ENCODE results near the gene KRTAP1-3. TPM values are rescaled to one million over a fixed set of nuclear protein-coding genes. Genes with fewer than 3 reads are reported as not detected.
"Not testable (repeated sequence)": the region's sequence is repeated elsewhere in the genome, so short reads cannot be mapped to it uniquely, and the experiment has no call there.

Gene KRTAP1-3
- total RNA-seq: not detected

GRCh38 chr17:41034346-41034935 is at the start of gene KRTAP1-3:
KRTAP1-3 (minus strand) TSS chr17:41034874; CDS start chr17:41034821, 53 bp downstream.
- H3K4me1 ChIP-seq (ENCODE audit: control insufficient read depth in 3 of 3, insufficient read depth in 3 of 3, low read length in 3 of 3); H3K9ac ChIP-seq (ENCODE audit: low read depth in 1 of 3, low read length in 3 of 3); H3K4me3 ChIP-seq (ENCODE audit: low read length in 3 of 3); H3K9me3 ChIP-seq (ENCODE audit: control insufficient read depth in 3 of 3, low read length in 3 of 3); H3K36me3 ChIP-seq (ENCODE audit: control insufficient read depth in 3 of 3, insufficient read depth in 3 of 3, low read length in 3 of 3); H3K27ac ChIP-seq (ENCODE audit: low read depth, low read length): not testable (repeated sequence)
- peaks cover 0 to 18% (median 11%) of the 10 kb centered on the region in 3 donors for H3K27me3 ChIP-seq (ENCODE audit: control insufficient read depth in 3 of 3, insufficient read depth in 3 of 3, low read length in 3 of 3)

DNA sequence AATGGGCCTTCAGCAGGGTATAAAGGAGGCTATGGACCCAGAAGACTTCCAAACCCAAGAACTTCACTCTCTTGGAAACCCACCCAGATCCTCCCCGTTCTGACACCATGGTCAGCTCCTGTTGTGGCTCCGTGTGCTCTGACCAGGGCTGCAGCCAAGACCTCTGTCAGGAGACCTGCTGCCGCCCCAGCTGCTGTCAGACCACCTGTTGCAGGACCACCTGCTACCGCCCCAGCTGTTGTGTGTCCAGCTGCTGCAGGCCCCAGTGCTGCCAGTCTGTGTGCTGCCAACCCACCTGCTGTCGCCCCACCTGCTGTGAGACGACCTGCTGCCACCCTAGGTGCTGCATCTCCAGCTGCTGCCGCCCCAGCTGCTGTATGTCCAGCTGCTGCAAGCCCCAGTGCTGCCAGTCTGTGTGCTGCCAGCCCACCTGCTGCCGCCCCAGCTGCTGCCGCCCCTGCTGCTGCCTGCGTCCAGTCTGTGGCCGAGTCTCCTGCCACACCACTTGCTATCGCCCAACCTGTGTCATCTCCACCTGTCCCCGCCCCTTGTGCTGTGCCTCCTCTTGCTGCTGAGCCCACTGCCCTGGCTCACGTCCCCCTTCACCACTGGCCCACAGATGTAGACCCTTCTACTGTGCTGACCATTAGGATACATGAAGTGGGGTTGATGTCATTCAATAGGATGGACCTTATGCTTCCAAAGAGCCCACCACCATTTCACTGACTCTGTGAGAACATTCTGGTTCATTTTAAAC is 49.6 kb upstream of the KRTAP1-3 start, which contains the start of gene KRTAP4-7:
Gene KRTAP4-7, plus strand, starts transcription at position 51 of the 757 bp plus-strand sequence. Its CDS starts 57 bp downstream, at position 108.
- not testable (repeated sequence) for H3K4me3 ChIP-seq (ENCODE audit: low read length in 3 of 3); H3K36me3 ChIP-seq (ENCODE audit: control insufficient read depth in 3 of 3, insufficient read depth in 3 of 3, low read length in 3 of 3); H3K27ac ChIP-seq (ENCODE audit: low read depth, low read length); H3K27me3 ChIP-seq (ENCODE audit: control insufficient read depth in 3 of 3, insufficient read depth in 3 of 3, low read length in 3 of 3); H3K4me1 ChIP-seq (ENCODE audit: control insufficient read depth in 3 of 3, insufficient read depth in 3 of 3, low read length in 3 of 3); H3K9ac ChIP-seq (ENCODE audit: low read depth in 1 of 3, low read length in 3 of 3); H3K9me3 ChIP-seq (ENCODE audit: control insufficient read depth in 3 of 3, low read length in 3 of 3)

DNA sequence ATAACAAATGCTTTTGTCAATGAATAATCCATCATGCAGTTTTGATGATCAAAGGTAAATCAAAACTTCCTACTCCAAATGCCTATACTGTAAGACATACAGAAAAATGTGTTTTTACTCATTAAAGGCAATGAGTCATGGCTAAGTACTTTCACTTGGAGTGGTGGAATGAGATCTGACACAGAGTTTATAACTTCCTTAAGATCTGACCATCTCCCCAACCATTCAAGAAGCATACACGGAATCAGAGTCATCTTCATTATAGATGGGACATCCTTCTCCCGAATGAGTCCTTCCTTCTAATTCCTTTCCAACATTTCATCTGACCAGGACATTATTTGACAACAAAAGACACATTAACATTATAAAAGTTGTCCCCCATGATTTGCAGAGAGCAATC is 48.8 kb upstream of the KRTAP1-3 start:
- H3K4me3 ChIP-seq (ENCODE audit: low read length in 3 of 3); H3K4me1 ChIP-seq (ENCODE audit: control insufficient read depth in 3 of 3, insufficient read depth in 3 of 3, low read length in 3 of 3); H3K27ac ChIP-seq (ENCODE audit: low read depth, low read length); H3K27me3 ChIP-seq (ENCODE audit: control insufficient read depth in 3 of 3, insufficient read depth in 3 of 3, low read length in 3 of 3); H3K9me3 ChIP-seq (ENCODE audit: control insufficient read depth in 3 of 3, low read length in 3 of 3); H3K36me3 ChIP-seq (ENCODE audit: control insufficient read depth in 3 of 3, insufficient read depth in 3 of 3, low read length in 3 of 3); H3K9ac ChIP-seq (ENCODE audit: low read depth in 1 of 3, low read length in 3 of 3): not testable (repeated sequence)

GRCh38 chr17:41082626-41083025 is 48.0 kb upstream of the KRTAP1-3 start:
- Histone ChIP-seq H3K27ac (ENCODE audit: low read depth, low read length) (no peak overlapping the region), H3K4me1 (ENCODE audit: control insufficient read depth in 3 of 3, insufficient read depth in 3 of 3, low read length in 3 of 3) (no peaks in the 10 kb centered on the region), H3K9ac (ENCODE audit: low read depth in 1 of 3, low read length in 3 of 3) (no peak overlapping the region), H3K27me3 (ENCODE audit: control insufficient read depth in 3 of 3, insufficient read depth in 3 of 3, low read length in 3 of 3) (no peaks in the 10 kb centered on the region), H3K36me3 (ENCODE audit: control insufficient read depth in 3 of 3, insufficient read depth in 3 of 3, low read length in 3 of 3) (no peaks in the 10 kb centered on the region), H3K9me3 (ENCODE audit: control insufficient read depth in 3 of 3, low read length in 3 of 3) (no peaks in the 10 kb centered on the region), H3K4me3 (ENCODE audit: low read length in 3 of 3) (no peak overlapping the region)

DNA sequence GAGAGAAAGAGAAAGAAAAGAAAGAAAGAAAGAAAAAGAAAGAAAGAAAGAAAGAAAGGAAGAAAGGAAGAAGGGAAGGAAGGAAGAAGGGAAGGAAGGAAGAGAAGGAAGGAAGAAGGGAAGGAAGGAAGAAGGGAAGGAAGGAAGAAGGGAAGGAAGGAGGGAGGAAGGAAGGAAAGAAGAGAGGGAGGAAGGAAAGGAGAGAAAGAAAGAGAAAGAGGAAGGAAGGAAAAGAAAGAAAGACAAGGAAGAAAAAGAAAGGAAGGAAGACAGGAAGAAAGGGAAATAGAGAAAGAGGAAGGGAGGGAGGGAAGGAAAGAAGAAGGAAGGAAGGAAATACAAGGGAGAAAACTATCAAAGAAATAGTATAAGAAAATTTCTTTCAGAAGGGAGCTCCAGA is 42.1 kb upstream of the KRTAP1-3 start:
- Histone ChIP-seq H3K9me3 (ENCODE audit: control insufficient read depth in 3 of 3, low read length in 3 of 3) (no peaks in the 10 kb centered on the region), H3K36me3 (ENCODE audit: control insufficient read depth in 3 of 3, insufficient read depth in 3 of 3, low read length in 3 of 3) (no peaks in the 10 kb centered on the region), H3K9ac (ENCODE audit: low read depth in 1 of 3, low read length in 3 of 3) (no peak overlapping the region), H3K4me3 (ENCODE audit: low read length in 3 of 3) (no peak overlapping the region), H3K27ac (ENCODE audit: low read depth, low read length) (no peak overlapping the region), H3K4me1 (ENCODE audit: control insufficient read depth in 3 of 3, insufficient read depth in 3 of 3, low read length in 3 of 3) (no peaks in the 10 kb centered on the region), H3K27me3 (ENCODE audit: control insufficient read depth in 3 of 3, insufficient read depth in 3 of 3, low read length in 3 of 3) (peaks cover 0 to 6% (median 6%) of the 10 kb centered on the region in 3 donors)

DNA sequence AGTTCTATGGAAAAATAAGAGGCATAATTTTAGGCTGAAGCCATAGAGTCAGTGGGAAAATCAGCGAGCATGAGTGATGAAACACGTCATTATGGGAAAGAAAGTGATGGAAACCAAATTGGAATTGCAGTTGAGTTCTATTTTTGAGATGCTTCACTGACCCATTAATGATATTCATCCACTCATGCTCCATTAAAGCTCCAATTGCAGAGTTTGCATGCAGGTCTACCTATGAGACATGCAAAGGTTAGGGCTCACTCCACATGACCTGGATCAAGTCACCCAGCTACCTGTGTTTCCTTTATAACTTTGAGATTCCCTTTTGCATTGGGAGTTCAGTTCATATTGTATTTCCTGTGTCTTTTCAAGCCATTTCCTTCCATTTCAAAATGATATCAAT is 39.0 kb upstream of the KRTAP1-3 start:
- H3K9ac ChIP-seq (ENCODE audit: low read depth in 1 of 3, low read length in 3 of 3): no peak overlapping the region

DNA sequence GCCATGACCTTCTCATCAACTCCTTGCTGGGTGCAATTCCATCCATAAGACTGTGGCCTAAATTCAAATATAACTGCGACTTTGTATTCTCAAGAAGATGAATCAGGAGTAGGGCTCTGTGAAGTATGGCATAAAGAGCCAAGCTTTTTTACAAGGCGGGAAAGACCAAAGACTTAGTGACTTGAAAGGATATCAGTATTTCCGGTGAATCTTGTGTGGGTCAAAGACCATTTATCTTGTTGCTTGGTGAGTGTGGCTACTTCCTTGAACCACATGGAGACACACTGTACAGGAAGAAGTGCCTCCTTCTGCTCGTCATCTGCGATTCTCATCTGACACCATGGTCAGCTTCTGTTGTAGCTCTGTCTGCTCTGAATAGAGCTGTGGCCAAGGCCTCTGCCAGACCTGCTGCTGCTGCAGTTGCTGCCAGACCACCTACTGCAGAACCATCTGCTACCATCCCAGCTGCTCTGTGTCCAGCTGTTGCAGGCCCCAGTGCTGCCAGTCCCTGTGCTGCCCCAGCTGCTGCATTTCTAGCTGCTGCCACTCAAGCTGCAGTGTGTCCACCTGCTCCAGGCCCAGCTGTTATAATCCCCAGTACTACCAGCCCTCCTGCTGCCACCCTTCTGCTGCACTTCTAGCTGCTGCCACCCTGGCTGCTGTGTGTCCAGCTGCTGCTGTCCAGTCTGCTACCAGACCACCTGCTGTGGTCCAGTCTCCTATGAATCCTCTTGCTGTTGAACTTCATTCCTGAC is 37.1 kb upstream of the KRTAP1-3 start:
- no peaks in the 10 kb centered on the region for H3K4me1 ChIP-seq (ENCODE audit: control insufficient read depth in 3 of 3, insufficient read depth in 3 of 3, low read length in 3 of 3)
- no peaks in the 10 kb centered on the region for H3K36me3 ChIP-seq (ENCODE audit: control insufficient read depth in 3 of 3, insufficient read depth in 3 of 3, low read length in 3 of 3)
- H3K9ac ChIP-seq (ENCODE audit: low read depth in 1 of 3, low read length in 3 of 3): no peak overlapping the region
- no peak overlapping the region for H3K27ac ChIP-seq (ENCODE audit: low read depth, low read length)
- peaks cover 0 to 6% (median 6%) of the 10 kb centered on the region in 3 donors for H3K27me3 ChIP-seq (ENCODE audit: control insufficient read depth in 3 of 3, insufficient read depth in 3 of 3, low read length in 3 of 3)
- no peaks in the 10 kb centered on the region for H3K9me3 ChIP-seq (ENCODE audit: control insufficient read depth in 3 of 3, low read length in 3 of 3)
- no peak overlapping the region for H3K4me3 ChIP-seq (ENCODE audit: low read length in 3 of 3)

More for the DNA sequence above, 39.0 kb upstream of the KRTAP1-3 start:
- Histone ChIP-seq H3K27ac (ENCODE audit: low read depth, low read length) (no peak overlapping the region), H3K4me1 (ENCODE audit: control insufficient read depth in 3 of 3, insufficient read depth in 3 of 3, low read length in 3 of 3) (no peaks in the 10 kb centered on the region), H3K36me3 (ENCODE audit: control insufficient read depth in 3 of 3, insufficient read depth in 3 of 3, low read length in 3 of 3) (no peaks in the 10 kb centered on the region), H3K4me3 (ENCODE audit: low read length in 3 of 3) (no peak overlapping the region), H3K27me3 (ENCODE audit: control insufficient read depth in 3 of 3, insufficient read depth in 3 of 3, low read length in 3 of 3) (peaks cover 0 to 6% (median 6%) of the 10 kb centered on the region in 3 donors), H3K9me3 (ENCODE audit: control insufficient read depth in 3 of 3, low read length in 3 of 3) (no peaks in the 10 kb centered on the region)

GRCh38 chr17:41069031-41069430 is 34.4 kb upstream of the KRTAP1-3 start:
- Histone ChIP-seq H3K27ac (ENCODE audit: low read depth, low read length) (no peak overlapping the region), H3K9ac (ENCODE audit: low read depth in 1 of 3, low read length in 3 of 3) (no peak overlapping the region), H3K9me3 (ENCODE audit: control insufficient read depth in 3 of 3, low read length in 3 of 3) (no peaks in the 10 kb centered on the region), H3K36me3 (ENCODE audit: control insufficient read depth in 3 of 3, insufficient read depth in 3 of 3, low read length in 3 of 3) (no peaks in the 10 kb centered on the region), H3K4me3 (ENCODE audit: low read length in 3 of 3) (no peak overlapping the region), H3K27me3 (ENCODE audit: control insufficient read depth in 3 of 3, insufficient read depth in 3 of 3, low read length in 3 of 3) (peaks cover 3 to 6% (median 3%) of the 10 kb centered on the region in 3 donors), H3K4me1 (ENCODE audit: control insufficient read depth in 3 of 3, insufficient read depth in 3 of 3, low read length in 3 of 3) (no peaks in the 10 kb centered on the region)

DNA sequence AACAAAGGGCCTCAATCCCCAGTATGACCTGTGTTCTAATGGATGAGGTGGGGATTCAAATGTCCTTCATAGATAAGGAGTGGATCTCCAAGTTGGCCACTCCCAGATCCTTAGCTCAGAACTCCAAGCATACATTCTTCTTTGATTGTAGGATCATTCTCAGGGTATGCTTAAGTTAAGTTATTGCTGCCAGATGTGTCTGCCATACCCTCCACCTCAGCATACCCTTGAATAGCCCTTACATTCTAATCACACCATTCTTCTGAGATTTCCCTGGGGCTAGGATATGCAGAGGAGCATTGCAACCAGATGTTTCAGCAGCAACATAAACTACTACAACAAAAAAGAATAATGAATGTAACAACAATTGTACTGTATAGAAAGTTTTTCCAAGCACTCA is 32.6 kb upstream of the KRTAP1-3 start:
- H3K9ac ChIP-seq (ENCODE audit: low read depth in 1 of 3, low read length in 3 of 3): no peak overlapping the region
- H3K27ac ChIP-seq (ENCODE audit: low read depth, low read length): no peak overlapping the region
- no peaks in the 10 kb centered on the region for H3K36me3 ChIP-seq (ENCODE audit: control insufficient read depth in 3 of 3, insufficient read depth in 3 of 3, low read length in 3 of 3)
- H3K9me3 ChIP-seq (ENCODE audit: control insufficient read depth in 3 of 3, low read length in 3 of 3): no peaks in the 10 kb centered on the region
- H3K27me3 ChIP-seq (ENCODE audit: control insufficient read depth in 3 of 3, insufficient read depth in 3 of 3, low read length in 3 of 3): peaks cover 6 to 9% (median 7%) of the 10 kb centered on the region in 3 donors
- no peaks in the 10 kb centered on the region for H3K4me1 ChIP-seq (ENCODE audit: control insufficient read depth in 3 of 3, insufficient read depth in 3 of 3, low read length in 3 of 3)
- no peak overlapping the region for H3K4me3 ChIP-seq (ENCODE audit: low read length in 3 of 3)

Data from skeletal muscle tissue (tissue), 4 donors.